SH-SY5Y (cell line): ENCODE results near the gene RAMP1.

Source experiments
- GATA2 ChIP-seq: IDR thresholded peaks from 2 replicates; pipeline ENCODE4 v1.6.1; 2011; ENCODE audit warnings: mild to moderate bottlenecking, low read depth, low read length
- GATA3 ChIP-seq: IDR thresholded peaks from 2 replicates; pipeline ENCODE4 v1.6.1; 2011; ENCODE audit warnings: low read depth, mild to moderate bottlenecking, low read length, moderate library complexity

DNA sequence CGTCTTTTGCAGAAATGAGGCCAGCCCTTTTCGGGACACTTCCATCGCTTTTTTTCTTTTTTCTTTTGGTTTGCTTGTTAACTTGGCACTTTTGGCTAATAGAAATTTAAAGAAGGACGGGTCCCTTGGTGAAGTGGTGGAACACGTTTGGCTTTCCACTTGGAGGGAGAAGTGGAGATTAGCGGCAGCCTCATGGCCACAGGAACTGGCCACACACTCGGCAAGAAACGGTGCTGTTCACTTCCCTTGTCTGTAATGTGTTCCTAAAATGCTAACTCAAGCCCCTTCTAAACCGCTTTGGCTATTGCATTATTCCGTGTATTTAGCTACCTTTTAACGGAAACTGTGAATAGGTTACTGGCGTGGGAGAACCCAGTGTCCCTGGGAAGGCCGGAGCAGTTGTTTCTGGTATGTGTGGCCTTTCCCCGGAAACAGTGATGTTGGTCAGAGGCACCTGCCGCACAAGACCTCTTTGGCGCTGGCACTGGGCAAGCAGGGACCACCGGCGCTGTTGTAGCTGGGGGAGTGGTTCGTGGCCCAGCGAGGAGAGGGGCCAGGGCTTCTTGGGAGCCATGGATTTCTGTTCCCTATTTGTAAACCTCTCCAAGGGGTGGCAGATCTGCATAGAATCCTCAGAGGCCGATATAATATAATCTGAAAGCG lies 981 bp downstream of the RAMP1 start:
- TF ChIP-seq GATA3 (no peak), GATA2 (no peak)
